Natural killer cell treated with Interleukin-12 subunit alpha and Interleukin-12 subunit beta and Interleukin-15 and Interleukin-18, amount 100 ng/mL, for 72 hours (primary cell): ENCODE results near the gene ASPDH. TPM values are rescaled to one million over a fixed set of nuclear protein-coding genes. Genes with fewer than 3 reads are reported as not detected.
"Not testable (repeated sequence)": the region's sequence is repeated elsewhere in the genome, so short reads cannot be mapped to it uniquely, and the experiment has no call there.

Source experiments
- ATAC-seq, 2 donors: fragments of 150-1000 bp; cut with Tn5 transposase in 1 of 2; sonication (Bioruptor Pico), chemical (Tn5 transposase) in 1 of 2; 2 replicates each; pipeline ENCODE4 v1.10.0; 2021
- DNase-seq: peaks from one replicate; pipeline ENCODE4 v3.0.0; 2022; ENCODE audit warnings: low spot score
- H3K27ac Mint-ChIP-seq, 2 donors: 1 replicate in 1 of 2; 2 replicates in 1 of 2; pipeline ENCODE4 v1.8.0; 2022; ENCODE audit warnings: mixed read lengths in 2 of 2, mild to moderate bottlenecking in 1 of 2, moderate library complexity in 1 of 2
- H3K27me3 Mint-ChIP-seq, 2 donors: 1 replicate in 1 of 2; 2 replicates in 1 of 2; pipeline ENCODE4 v1.8.0; 2022; ENCODE audit warnings: mixed read lengths in 2 of 2
- H3K36me3 Mint-ChIP-seq: one replicate; pipeline ENCODE4 v1.8.0; 2022; ENCODE audit warnings: mixed read lengths
- H3K4me1 Mint-ChIP-seq, 2 donors: 1 replicate in 1 of 2; 2 replicates in 1 of 2; pipeline ENCODE4 v1.8.0; 2022; ENCODE audit warnings: low read depth in 2 of 2, mixed read lengths in 2 of 2, mild to moderate bottlenecking in 1 of 2
- H3K4me3 Mint-ChIP-seq: one replicate; pipeline ENCODE4 v1.8.0; 2022; ENCODE audit warnings: mixed read lengths
- H3K9me3 Mint-ChIP-seq: 2 replicates; pipeline ENCODE4 v1.8.0; 2022; ENCODE audit warnings: mixed read lengths
- total RNA-seq, 2 donors: library from RNA; stranded (reverse); gene quantifications; one replicate each; pipeline ENCODE4 v1.2.3, GENCODE V29; 2022

The ASPDH gene
- total RNA-seq, 2 donors from 2014 or later, result not detected

DNA sequence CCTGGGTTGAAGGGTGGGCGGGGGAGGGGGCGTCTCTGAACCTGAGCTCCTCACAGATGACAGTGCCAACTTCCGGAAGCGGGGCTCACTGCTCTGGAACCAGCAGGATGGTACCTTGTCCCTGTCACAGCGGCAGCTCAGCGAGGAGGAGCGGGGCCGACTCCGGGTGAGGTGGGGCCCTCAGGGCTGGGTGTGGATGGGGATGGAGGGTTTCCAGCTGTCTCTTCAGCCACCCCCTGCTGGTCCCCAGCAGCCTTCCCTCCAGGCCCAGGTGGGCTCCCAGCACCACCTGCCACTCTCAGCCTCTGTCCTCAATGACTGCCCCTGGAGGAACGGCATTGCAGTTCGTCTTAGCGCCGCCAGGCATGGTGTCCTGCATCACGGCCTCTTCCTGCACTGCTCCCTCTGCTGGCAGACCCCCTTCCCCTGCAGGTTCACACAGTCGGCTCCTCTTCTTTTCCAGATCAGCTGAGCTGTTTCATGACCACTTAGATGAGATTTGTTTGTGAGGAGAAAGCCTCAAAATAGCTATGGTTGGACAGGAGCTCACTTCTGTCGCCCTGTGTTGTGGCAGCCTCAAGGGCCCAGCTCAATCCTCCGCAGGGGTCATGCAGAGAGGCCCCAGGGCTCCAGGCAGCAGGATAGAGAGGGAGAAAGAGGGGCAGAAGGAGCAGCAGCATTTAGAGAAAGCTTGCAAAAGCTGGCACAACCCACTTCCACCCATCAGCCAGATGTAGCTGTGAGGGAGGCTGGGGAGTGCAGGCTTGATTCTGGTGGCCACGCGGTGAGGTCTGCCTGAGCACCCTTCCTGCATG, 34.6 kb downstream of the ASPDH start:
- Mint-ChIP-seq H3K9me3 (no peaks in the 10 kb centered on the region), H3K27me3 (no peaks in the 10 kb centered on the region), H3K27ac (no peak overlapping the region), H3K4me1 (peaks cover 10 to 25% of the 10 kb centered on the region in 2 donors), H3K4me3 (no peak overlapping the region), H3K36me3 (peaks cover 10% of the 10 kb centered on the region)
- ATAC-seq (no peak), DNase-seq (no peak)

GRCh38 chr19:50477751-50478515, 35.8 kb downstream of the ASPDH start:
- Mint-ChIP-seq H3K27ac (peak overlapping the region; percentile 80 to 89), H3K36me3 (peaks cover 7% of the 10 kb centered on the region), H3K4me3 (peak overlapping the region; percentile 94), H3K27me3 (no peaks in the 10 kb centered on the region), H3K9me3 (no peaks in the 10 kb centered on the region), H3K4me1 (peaks cover 10 to 25% of the 10 kb centered on the region in 2 donors)
- ATAC-seq (no peak), DNase-seq (no peak)

- H3K27ac Mint-ChIP-seq, result peak overlapping the region; percentile 80 to 89
- H3K4me3 Mint-ChIP-seq, result peak overlapping the region; percentile 94
- no peaks in the 10 kb centered on the region for H3K27me3 Mint-ChIP-seq
- H3K9me3 Mint-ChIP-seq, result no peaks in the 10 kb centered on the region
- ATAC-seq, result no peak
- DNase-seq, result no peak
- peaks cover 10 to 25% of the 10 kb centered on the region in 2 donors for H3K4me1 Mint-ChIP-seq
- H3K36me3 Mint-ChIP-seq, result peaks cover 6% of the 10 kb centered on the region
Observed at GRCh38 chr19:50476907-50477238, 36.8 kb downstream of the ASPDH start.

DNA sequence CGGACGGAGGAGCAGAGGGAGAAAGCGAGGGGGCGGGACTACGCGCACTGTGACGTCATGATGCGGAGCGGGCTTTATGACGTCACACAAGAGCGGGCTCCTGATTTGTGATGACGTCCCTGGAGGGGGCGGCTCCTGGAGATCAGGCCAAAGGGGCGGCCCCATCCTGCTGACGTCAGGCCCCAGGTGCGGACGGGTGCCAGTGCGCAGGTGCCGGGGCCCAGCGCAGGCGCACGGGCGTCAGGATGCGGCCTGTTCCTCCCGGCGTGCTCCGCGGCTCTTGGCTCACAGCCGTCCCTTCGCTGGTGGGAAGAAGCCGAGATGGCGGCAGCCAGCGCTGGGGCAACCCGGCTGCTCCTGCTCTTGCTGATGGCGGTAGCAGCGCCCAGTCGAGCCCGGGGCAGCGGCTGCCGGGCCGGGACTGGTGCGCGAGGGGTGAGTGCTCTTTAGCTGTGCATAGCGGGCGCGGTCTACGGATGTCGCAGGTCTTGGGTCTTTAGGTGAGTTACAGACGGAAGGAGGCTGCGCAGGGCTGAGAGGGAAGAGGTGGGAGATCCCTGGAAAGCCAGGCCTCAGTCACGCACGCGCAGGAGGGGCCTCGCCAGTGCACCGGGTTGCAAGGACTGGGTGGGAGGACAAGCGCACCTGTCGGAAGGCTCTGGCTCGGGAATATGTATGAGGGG, 37.3 kb downstream of the ASPDH start, which contains the start of the genes EMC10 and GARIN5A:
Gene EMC10 (plus strand): TSS at position 284 of the 683 bp plus-strand sequence. CDS start 38 bp downstream, at position 322.
Gene GARIN5A (minus strand): TSS at position 625 of the 683 bp plus-strand sequence. CDS start 460 bp downstream, at position 165.
- Mint-ChIP-seq H3K27ac (peak within 1 kb of the TSS; percentile 80 to 89), H3K27me3 (no peaks in the 10 kb centered on the region), H3K9me3 (no peaks in the 10 kb centered on the region)

GRCh38 chr19:50475736-50476223, 37.9 kb downstream of the ASPDH start:
- ATAC-seq (no peak), DNase-seq (no peak)
- Mint-ChIP-seq H3K9me3 (no peaks in the 10 kb centered on the region), H3K4me1 (peaks cover 10 to 22% of the 10 kb centered on the region in 2 donors), H3K4me3 (peak overlapping the region; percentile 94), H3K27ac (peak overlapping the region; percentile 80 to 89), H3K36me3 (peaks cover 6% of the 10 kb centered on the region), H3K27me3 (no peaks in the 10 kb centered on the region)

More for the DNA sequence above, 37.3 kb downstream of the ASPDH start, which contains the start of the genes EMC10 and GARIN5A:
- peak; percentile 93 for DNase-seq
- peaks cover 10 to 25% of the 10 kb centered on the region in 2 donors for H3K4me1 Mint-ChIP-seq
- peaks cover 6% of the 10 kb centered on the region for H3K36me3 Mint-ChIP-seq
- peak within 1 kb of the TSS; percentile 94 for H3K4me3 Mint-ChIP-seq
- peak; percentile 94 to 97 for ATAC-seq

GRCh38 chr19:50475101-50475568, 38.6 kb downstream of the ASPDH start:
- H3K4me1 Mint-ChIP-seq, result peaks cover 10 to 22% of the 10 kb centered on the region in 2 donors
- DNase-seq, result no peak
- peak overlapping the region; percentile 60 for H3K4me3 Mint-ChIP-seq
- ATAC-seq, result no peak
- H3K27ac Mint-ChIP-seq, result peak overlapping the region; percentile 80 to 89
- H3K9me3 Mint-ChIP-seq, result no peaks in the 10 kb centered on the region
- peaks cover 6% of the 10 kb centered on the region for H3K36me3 Mint-ChIP-seq
- H3K27me3 Mint-ChIP-seq, result no peaks in the 10 kb centered on the region

DNA sequence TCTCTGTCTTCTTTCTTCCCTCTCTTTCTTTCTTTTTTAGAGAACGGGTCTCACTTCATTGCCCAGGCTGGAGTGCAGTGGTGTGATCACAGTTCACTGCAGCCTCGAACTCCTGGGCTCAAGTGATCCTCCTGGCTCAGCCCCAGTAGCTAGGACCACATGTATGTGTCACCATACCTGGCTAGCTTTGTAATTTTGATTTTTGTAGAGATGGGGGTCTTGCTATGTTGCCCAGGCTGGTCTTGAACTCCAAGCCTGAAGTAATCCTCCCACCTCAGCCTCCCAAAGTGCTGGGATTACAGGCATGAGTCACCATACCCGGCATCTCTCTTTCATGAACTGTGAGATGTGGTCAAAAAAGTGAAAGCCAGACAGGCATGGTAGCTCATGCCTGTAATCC, 40.4 kb downstream of the ASPDH start:
- not testable (repeated sequence) for H3K27me3 Mint-ChIP-seq, H3K36me3 Mint-ChIP-seq, H3K4me3 Mint-ChIP-seq, H3K27ac Mint-ChIP-seq, DNase-seq, H3K9me3 Mint-ChIP-seq, ATAC-seq
- peaks cover 10 to 22% of the 10 kb centered on the region in 2 donors for H3K4me1 Mint-ChIP-seq

DNA sequence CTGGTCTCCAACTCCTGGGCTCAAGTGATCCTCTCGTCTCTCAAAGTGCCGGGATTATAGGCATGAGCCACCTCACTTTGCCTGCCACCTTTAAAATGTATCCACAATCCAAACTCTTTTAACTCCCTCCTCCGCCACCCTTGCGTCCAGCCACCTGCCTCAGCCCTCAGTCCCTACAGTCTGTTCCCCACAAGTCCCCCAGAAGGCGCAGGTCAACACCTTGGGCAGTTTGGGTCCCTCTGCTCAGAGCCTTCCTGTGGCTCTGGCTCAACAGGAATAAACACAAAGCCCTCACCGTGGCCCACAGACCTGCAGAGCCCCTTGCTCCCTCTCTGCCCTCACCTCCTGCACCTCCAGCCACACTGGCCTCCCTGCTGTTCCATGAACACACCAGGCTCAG, 44.9 kb downstream of the ASPDH start:
- Mint-ChIP-seq H3K9me3 (no peaks in the 10 kb centered on the region), H3K27ac (no peak overlapping the region), H3K4me1 (no peaks in the 10 kb centered on the region), H3K27me3 (peaks cover 0 to 2% of the 10 kb centered on the region in 2 donors), H3K36me3 (no peaks in the 10 kb centered on the region), H3K4me3 (no peak overlapping the region)
- DNase-seq (no peak), ATAC-seq (no peak)

DNA sequence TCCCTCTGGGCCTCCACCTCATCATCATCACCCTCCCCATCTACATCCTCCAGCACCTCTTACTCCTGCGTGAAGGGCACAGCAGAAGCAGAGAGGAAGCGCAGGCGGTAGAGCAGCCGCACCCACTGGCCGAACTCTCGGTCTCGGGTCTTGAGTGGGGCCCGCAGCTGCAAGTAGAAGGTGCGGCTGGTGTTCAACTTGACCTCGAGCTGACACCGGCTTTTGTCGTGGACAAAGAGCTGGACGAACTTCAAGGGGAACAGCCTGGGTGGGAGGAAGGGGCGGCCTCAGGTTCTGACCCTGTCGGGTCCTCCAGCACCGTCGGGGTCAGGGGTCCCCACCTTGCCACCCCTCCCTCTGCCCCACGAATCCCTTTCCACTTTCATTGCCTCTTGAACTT, 46.1 kb downstream of the ASPDH start:
- Mint-ChIP-seq H3K4me3 (no peak overlapping the region), H3K4me1 (no peaks in the 10 kb centered on the region), H3K9me3 (no peaks in the 10 kb centered on the region), H3K36me3 (no peaks in the 10 kb centered on the region), H3K27me3 (peaks cover 0 to 4% of the 10 kb centered on the region in 2 donors), H3K27ac (no peak overlapping the region)
- DNase-seq, result no peak
- no peak for ATAC-seq

DNA sequence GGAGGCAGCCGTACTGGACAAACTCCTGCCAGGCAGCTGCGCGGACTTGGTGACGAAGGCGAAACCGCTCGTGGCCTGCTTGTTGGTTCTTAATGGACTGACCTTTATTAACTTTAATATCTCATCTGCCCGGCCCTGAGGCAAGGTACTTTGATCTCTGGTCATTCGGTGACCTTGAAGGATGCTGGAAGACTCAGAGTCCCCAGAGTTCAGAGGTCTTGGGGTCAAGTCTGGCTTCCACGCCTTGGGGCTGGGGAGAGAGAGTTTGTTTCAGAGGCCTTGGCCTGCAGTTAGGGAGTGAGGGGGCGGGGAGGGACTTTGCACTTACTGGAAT, 47.0 kb downstream of the ASPDH start:
- no peak for ATAC-seq
- Mint-ChIP-seq H3K27me3 (peaks cover 0 to 4% of the 10 kb centered on the region in 2 donors), H3K4me1 (no peaks in the 10 kb centered on the region), H3K4me3 (no peak overlapping the region), H3K27ac (no peak overlapping the region), H3K36me3 (no peaks in the 10 kb centered on the region), H3K9me3 (no peaks in the 10 kb centered on the region)
- DNase-seq, result no peak

DNA sequence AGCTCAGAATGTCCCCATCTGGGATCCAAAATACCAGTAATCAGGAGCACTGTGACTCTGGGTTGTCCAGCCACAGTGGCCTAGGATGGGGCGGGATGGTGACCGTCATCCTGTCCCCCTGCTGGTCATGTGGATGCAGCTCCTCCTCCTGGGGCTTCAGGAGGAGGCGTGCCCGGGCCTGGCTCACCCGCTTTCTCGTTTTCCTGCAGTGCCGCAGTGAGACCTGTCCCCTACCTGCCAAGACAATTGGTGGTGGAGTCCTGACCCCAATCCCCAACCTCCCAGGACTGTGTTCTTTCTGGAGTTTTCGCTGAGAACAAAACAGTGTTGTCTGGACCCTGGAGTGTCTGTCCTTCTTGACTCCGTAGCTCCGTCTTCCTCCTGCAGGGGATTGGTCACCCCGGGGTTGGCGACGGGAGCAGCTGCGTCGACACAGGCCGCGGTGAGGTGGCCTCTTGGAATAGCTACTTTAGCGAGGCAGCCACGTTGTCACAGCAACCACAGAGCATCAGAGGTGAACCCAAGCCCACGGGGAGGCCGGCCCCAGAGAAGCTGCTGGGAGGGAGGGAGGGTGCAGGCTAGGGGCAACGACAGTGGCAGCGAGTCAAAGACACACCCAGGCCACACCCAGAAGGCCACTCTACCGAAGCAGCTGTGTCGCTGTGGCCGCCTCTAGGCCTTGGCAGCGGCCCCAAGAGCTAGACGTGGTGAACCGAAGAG, 47.6 kb downstream of the ASPDH start:
- H3K4me3 Mint-ChIP-seq, result no peak overlapping the region
- peaks cover 0 to 7% of the 10 kb centered on the region in 2 donors for H3K27me3 Mint-ChIP-seq

GRCh38 chr19:50465000-50465399, 48.7 kb downstream of the ASPDH start:
- ATAC-seq (no peak), DNase-seq (no peak)
- Mint-ChIP-seq H3K9me3 (no peaks in the 10 kb centered on the region), H3K4me1 (peaks cover 0 to 3% of the 10 kb centered on the region in 2 donors), H3K4me3 (no peak overlapping the region), H3K27me3 (peaks cover 0 to 9% of the 10 kb centered on the region in 2 donors), H3K27ac (no peak overlapping the region), H3K36me3 (no peaks in the 10 kb centered on the region)

More for the DNA sequence above, 47.6 kb downstream of the ASPDH start:
- H3K27ac Mint-ChIP-seq, result no peak overlapping the region
- H3K4me1 Mint-ChIP-seq, result peaks cover 0 to 3% of the 10 kb centered on the region in 2 donors
- DNase-seq (no peak), ATAC-seq (no peak)
- H3K36me3 Mint-ChIP-seq, result no peaks in the 10 kb centered on the region
- no peaks in the 10 kb centered on the region for H3K9me3 Mint-ChIP-seq

GRCh38 chr19:50464348-50464747, 49.4 kb downstream of the ASPDH start:
- H3K27me3 Mint-ChIP-seq, result peaks cover 0 to 14% of the 10 kb centered on the region in 2 donors
- no peaks in the 10 kb centered on the region for H3K9me3 Mint-ChIP-seq
- no peak for ATAC-seq
- peaks cover 0 to 3% of the 10 kb centered on the region in 2 donors for H3K4me1 Mint-ChIP-seq
- no peak overlapping the region for H3K4me3 Mint-ChIP-seq
- H3K27ac Mint-ChIP-seq, result no peak overlapping the region
- no peaks in the 10 kb centered on the region for H3K36me3 Mint-ChIP-seq
- no peak for DNase-seq
